Left cardiac atrium (tissue), 4 donors: Measurements from ENCODE around the gene MXRA7. TPM values are rescaled to one million over a fixed set of nuclear protein-coding genes. Genes with fewer than 3 reads are reported as not detected.
A peak's percentile ranks its signal among the peaks of the same experiment; 100 is the strongest.
"Not testable (repeated sequence)": the region's sequence is repeated elsewhere in the genome, so short reads cannot be mapped to it uniquely, and the experiment has no call there.

Experiments used
- ATAC-seq, 2 donors: fragments of 200-7000 bp; cut with Tn5 transposase; one replicate each; pipeline ENCODE4 v1.9.1; 2020; ENCODE audit warnings: mild to moderate bottlenecking in 2 of 2, moderate library complexity in 2 of 2
- DNase-seq: peaks from one replicate; pipeline ENCODE4 v3.0.0-alpha.2; 2020
- intact Hi-C, 2 donors: fragments of 100-400 bp; cut with DNase I; formaldehyde crosslinking; loops; one replicate each; pipeline versions ENCODE4 v1.14.1 to v1.15.1; 2022 to 2023
- long read RNA-seq: library from polyadenylated mRNA; unstranded; transcript quantifications from one replicate; pipeline ENCODE4 v2.0.0, GENCODE V29; 2021
- total RNA-seq, 2 donors: library from RNA; stranded (reverse); fragmentation: NEBNext Ultra II Directional; extraction: Animal tissue kit (Norgen Biotek cat#: 25700); gene quantifications; one replicate each; pipeline ENCODE4 v1.2.1, GENCODE V29; 2021
- donor health status: DM: no; HTN: yes; CAD: no.
- donor health status: DM: no; HTN: yes; CAD: no; lungs with severe emphysema.
- donor health status: DM: yes; HTN: yes; CAD: no.
- donor health status: Dilated cardiomyopathy.

Gene MXRA7
- 100 to 1,000 TPM; 394 to 506 TPM for total RNA-seq
- long read RNA-seq, transcript MXRA7-207 (3 exons, 3,510 nt) = major isoform, 6 of 45 reads
- long read RNA-seq, transcript MXRA7-204 (4 exons, 540 nt) = minor isoform, 5 of 45 reads
- long read RNA-seq, partial matches to known transcripts = 11 of 45 reads
- long read RNA-seq, other reads (novel, unspliced or antisense) = 17 of 45 reads

- peak; percentile 67 to 72 for ATAC-seq
- DNase-seq = peak; percentile 80
- intact Hi-C loops = loop anchor here in 1 of 2 donors (10.0 kb wide), 1 partner anchor 156 kb away; no protein-coding TSS in a partner anchor
These were observed at the start of gene MXRA7 for GRCh38 chr17:76710863-76711611. TSS of gene MXRA7 (minus strand) at chr17:76710965. CDS start at chr17:76710946, 19 bp downstream.

- intact Hi-C loops = no loop called here
- ATAC-seq = no peak
- DNase-seq = no peak
These were observed 47.8 kb upstream of the MXRA7 start for GRCh38 chr17:76758570-76758969.

- ATAC-seq = no peak
- DNase-seq = no peak
- intact Hi-C loops = no loop called here
These were observed 46.5 kb upstream of the MXRA7 start for GRCh38 chr17:76757256-76757655.

GRCh38 chr17:76755285-76755684, 44.5 kb upstream of the MXRA7 start:
- ATAC-seq (no peak), DNase-seq (no peak)
- intact Hi-C loops = no loop called here

- no peak for DNase-seq
- intact Hi-C loops = no loop called here
- no peak for ATAC-seq
These were observed 42.5 kb upstream of the MXRA7 start for GRCh38 chr17:76753061-76753961.

- intact Hi-C loops = no loop called here
- ATAC-seq (no peak), DNase-seq (no peak)
These were observed 41.2 kb upstream of the MXRA7 start for GRCh38 chr17:76752006-76752405.

- no peak for ATAC-seq
- DNase-seq = no peak
- intact Hi-C loops = no loop called here
These were observed 40.7 kb upstream of the MXRA7 start for GRCh38 chr17:76751416-76751993.

GRCh38 chr17:76748657-76749056, 37.9 kb upstream of the MXRA7 start:
- intact Hi-C loops = no loop called here
- DNase-seq (no peak), ATAC-seq (no peak)

- peak; percentile 46 to 67 for ATAC-seq
- peak; percentile 55 for DNase-seq
- intact Hi-C loops = no loop called here
These were observed 37.1 kb upstream of the MXRA7 start for GRCh38 chr17:76747716-76748363.

GRCh38 chr17:76745785-76746184, 35.0 kb upstream of the MXRA7 start:
- intact Hi-C loops, ATAC-seq, DNase-seq: not testable (repeated sequence)

- ATAC-seq = no peak
These were observed 34.0 kb upstream of the MXRA7 start for GRCh38 chr17:76744747-76745146.

GRCh38 chr17:76742958-76743357, 32.2 kb upstream of the MXRA7 start:
- intact Hi-C loops = no loop called here
- no peak for DNase-seq
- no peak for ATAC-seq

More at GRCh38 chr17:76744747-76745146, 34.0 kb upstream of the MXRA7 start:
- intact Hi-C loops = no loop called here
- DNase-seq = no peak

- DNase-seq (no peak), ATAC-seq (no peak)
- intact Hi-C loops = no loop called here
These were observed 29.8 kb upstream of the MXRA7 start for GRCh38 chr17:76740329-76741118.

- intact Hi-C loops, ATAC-seq, DNase-seq: not testable (repeated sequence)
These were observed 28.9 kb upstream of the MXRA7 start for GRCh38 chr17:76739568-76740115.

GRCh38 chr17:76738468-76738850, 27.7 kb upstream of the MXRA7 start:
- no peak for DNase-seq
- intact Hi-C loops = no loop called here
- ATAC-seq = no peak

GRCh38 chr17:76737676-76738467, 27.1 kb upstream of the MXRA7 start, which contains the start of gene MFSD11:
TSS of gene MFSD11 (plus strand) at chr17:76738119. CDS start at chr17:76738353, 234 bp downstream.
- peak; percentile 93 for DNase-seq
- intact Hi-C loops = no loop called here
- ATAC-seq = peak; percentile 79 to 85
